GM23248 (cell line): ENCODE results near the gene MGMT. TPM values are rescaled to one million over a fixed set of nuclear protein-coding genes. Genes with fewer than 3 reads are reported as not detected.

Source experiments
- DNase-seq: peaks from one replicate; pipeline ENCODE4 v3.0.0-alpha.2; 2015
- H2AFZ ChIP-seq: fragments of 200-600 bp; sonication (generic); 2 replicates; pipeline ENCODE4 v1.6.1; 2016; ENCODE audit warnings: antibody characterized with exemption
- H3F3A ChIP-seq: fragments of 200-600 bp; sonication (generic); 2 replicates; pipeline ENCODE4 v1.6.1; 2016; ENCODE audit warnings: mild to moderate bottlenecking, antibody characterized with exemption, mixed run types; ENCODE audit not compliant: insufficient read depth
- H3K27ac ChIP-seq: fragments of 200-600 bp; sonication (generic); 2 replicates; pipeline ENCODE4 v1.5.1; 2016; ENCODE audit warnings: mild to moderate bottlenecking
- H3K27me3 ChIP-seq: fragments of 200-600 bp; sonication (generic); replicated peaks from 2 replicates; pipeline ENCODE4 v1.6.1; 2016; ENCODE audit warnings: mild to moderate bottlenecking; ENCODE audit not compliant: insufficient read depth
- H3K36me3 ChIP-seq: fragments of 200-600 bp; sonication (generic); 2 replicates; pipeline ENCODE4 v1.6.1; 2016; ENCODE audit warnings: low read depth, mild to moderate bottlenecking
- H3K4me1 ChIP-seq: fragments of 200-600 bp; sonication (generic); 2 replicates; pipeline ENCODE4 v1.6.1; 2016; ENCODE audit warnings: mild to moderate bottlenecking; ENCODE audit not compliant: insufficient read depth
- H3K4me2 ChIP-seq: fragments of 200-600 bp; sonication (generic); one replicate; pipeline ENCODE4 v1.6.1; 2016; ENCODE audit warnings: mild to moderate bottlenecking; ENCODE audit not compliant: unreplicated experiment
- H3K4me3 ChIP-seq: fragments of 200-600 bp; sonication (generic); 2 replicates; pipeline ENCODE4 v1.5.1; 2016; ENCODE audit warnings: mild to moderate bottlenecking
- H3K79me2 ChIP-seq: fragments of 200-600 bp; sonication (generic); 2 replicates; pipeline ENCODE4 v1.6.1; 2016; ENCODE audit warnings: mild to moderate bottlenecking; ENCODE audit not compliant: insufficient read depth
- H3K9ac ChIP-seq: fragments of 200-600 bp; sonication (generic); 2 replicates; pipeline ENCODE4 v1.6.1; 2016; ENCODE audit warnings: mild to moderate bottlenecking
- H3K9me2 ChIP-seq: fragments of 200-600 bp; sonication (generic); 2 replicates; pipeline ENCODE4 v1.6.1; 2016; ENCODE audit warnings: mixed run types, mild to moderate bottlenecking, moderate library complexity; ENCODE audit not compliant: insufficient read depth
- H3K9me3 ChIP-seq: fragments of 200-600 bp; sonication (generic); one replicate; pipeline ENCODE4 v1.6.1; 2017; ENCODE audit warnings: low read depth
- H4K20me1 ChIP-seq: fragments of 200-600 bp; sonication (generic); 2 replicates; pipeline ENCODE4 v1.6.0; 2016; ENCODE audit not compliant: insufficient read depth
- EZH2 ChIP-seq: fragments of 200-600 bp; sonication (generic); IDR thresholded peaks from 2 replicates; pipeline ENCODE4 v1.6.1; 2018; ENCODE audit warnings: antibody characterized with exemption, mild to moderate bottlenecking; ENCODE audit not compliant: insufficient read depth, poor library complexity, severe bottlenecking
- EZH2phosphoT487 ChIP-seq: fragments of 200-600 bp; sonication (generic); IDR thresholded peaks from 2 replicates; pipeline ENCODE4 v1.6.1; 2018; ENCODE audit warnings: antibody characterized with exemption, moderate library complexity, mild to moderate bottlenecking, low read depth; ENCODE audit not compliant: insufficient read depth
- WGBS, 2 experiments: methylation state at CpG; one replicate each; pipeline ENCODE4 v1.1.6; 2015 to 2017; ENCODE audit warnings: low lambda C conversion rate in 2 of 2, low coverage in 1 of 2; ENCODE audit errors: missing lambda C conversion rate in 2 of 2; 5-methylcytosine and 5-hydroxymethylcytosine counted together
- in situ Hi-C: fragments of 300-500 bp; cut with MboI; formaldehyde crosslinking; loops from 2 replicates; pipeline ENCODE4 v1.15.0; 2020
- polyA plus RNA-seq: library from polyadenylated mRNA; unstranded; fragments of >200 nt; fragmentation: Nextera tagmentation; extraction: Ambion mirVana; gene quantifications from 2 replicates; pipeline ENCODE4 v1.2.1, GENCODE V29; 2016
- total RNA-seq: library from RNA; depleted of rRNA; stranded (reverse); fragments of >200 nt; shearing (Covaris generic); gene quantifications from 2 replicates; pipeline ENCODE4 v1.2.3, GENCODE V29; 2014

Gene MGMT
- total and polyA plus RNA-seq, 2 experiments from 2014 or later, result 28.5 to 35.1 TPM

DNA sequence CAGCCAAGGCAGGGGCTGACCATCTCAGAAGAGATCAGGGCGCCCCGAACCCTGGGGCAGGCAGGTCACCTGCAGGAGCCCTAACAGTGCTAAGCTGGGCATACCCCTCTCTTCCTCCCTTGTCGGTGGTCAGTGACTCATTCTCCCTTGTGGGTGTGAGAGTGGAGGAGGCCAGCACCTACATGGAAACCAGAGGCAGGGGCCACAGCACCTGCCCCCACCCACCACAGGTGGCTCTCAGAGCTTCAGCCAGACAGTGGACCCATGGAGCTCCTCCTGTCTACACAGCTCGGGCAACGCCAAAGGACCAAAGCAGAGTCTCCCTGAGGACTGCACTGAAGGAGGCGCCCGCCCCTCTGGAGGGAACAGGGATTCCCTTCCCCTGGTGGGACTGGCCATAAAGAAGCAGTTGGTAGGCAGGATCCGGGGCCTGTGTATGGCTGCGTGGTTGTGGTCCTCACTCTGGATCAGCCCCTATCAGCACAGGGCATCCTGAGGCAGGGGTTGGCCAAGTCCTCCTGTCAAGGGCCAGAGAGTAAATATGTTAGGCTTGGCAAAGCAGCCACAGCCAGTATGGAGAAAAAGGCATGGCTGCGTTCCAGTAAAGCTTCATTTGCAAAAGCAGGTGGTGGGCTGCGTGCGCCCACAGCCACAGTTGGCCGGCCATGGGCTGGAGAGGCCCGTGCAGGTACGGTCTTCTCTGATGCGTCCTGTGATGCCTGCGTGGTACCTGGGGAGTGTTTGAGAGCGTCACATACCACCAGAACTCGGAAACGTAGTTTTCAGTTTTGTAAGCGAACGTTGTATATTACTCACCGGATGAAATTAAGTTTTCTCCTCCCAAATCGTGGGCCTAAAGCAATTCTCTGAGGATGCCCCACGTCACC is 298.9 kb downstream of the MGMT start:
- Histone ChIP-seq H3K9me3 (no peaks in the 10 kb centered on the region), H3K27me3 (no peaks in the 10 kb centered on the region), H3K36me3 (no peaks in the 10 kb centered on the region), H3K9ac (no peak overlapping the region), H3K4me3 (no peak overlapping the region), H2AFZ (no peak overlapping the region), H3K9me2 (no peaks in the 10 kb centered on the region), H3K27ac (no peak overlapping the region), H4K20me1 (no peaks in the 10 kb centered on the region), H3K79me2 (no peaks in the 10 kb centered on the region), H3K4me1 (no peaks in the 10 kb centered on the region), H3F3A (no peaks in the 10 kb centered on the region), H3K4me2 (no peak overlapping the region)
- no peak for DNase-seq
- TF ChIP-seq EZH2 (no peak), EZH2phosphoT487 (no peak)
- in situ Hi-C loops, result no loop called here
- 91 to 94% methylated on average over 25 of the region's 25 CpGs for WGBS, 2 experiments

GRCh38 chr10:129766611-129767550 is 299.8 kb downstream of the MGMT start:
- Histone ChIP-seq H3K9me3 (no peaks in the 10 kb centered on the region), H3K9ac (no peak overlapping the region), H3K4me1 (no peaks in the 10 kb centered on the region), H3K79me2 (no peaks in the 10 kb centered on the region), H3K9me2 (no peaks in the 10 kb centered on the region), H3K36me3 (no peaks in the 10 kb centered on the region), H3K27me3 (no peaks in the 10 kb centered on the region), H3K27ac (no peak overlapping the region), H3K4me3 (no peak overlapping the region), H3F3A (no peaks in the 10 kb centered on the region), H3K4me2 (no peak overlapping the region), H2AFZ (no peak overlapping the region), H4K20me1 (no peaks in the 10 kb centered on the region)
- in situ Hi-C loops, result no loop called here
- 86 to 87% methylated on average over 25 of the region's 25 CpGs for WGBS, 2 experiments
- no peak for TF ChIP-seq EZH2
- no peak for DNase-seq

GRCh38 chr10:129767751-129768150 is 300.7 kb downstream of the MGMT start:
- WGBS, 2 experiments, result 88 to 92% methylated on average over 10 of the region's 10 CpGs
- in situ Hi-C loops, result no loop called here
- H3K79me2 ChIP-seq, result no peaks in the 10 kb centered on the region

GRCh38 chr10:129768437-129769355 is 301.7 kb downstream of the MGMT start:
- H3K9me3 ChIP-seq, result no peaks in the 10 kb centered on the region
- no peak overlapping the region for H3K4me2 ChIP-seq
- in situ Hi-C loops, result no loop called here

More at GRCh38 chr10:129767751-129768150, 300.7 kb downstream of the MGMT start:
- no peaks in the 10 kb centered on the region for H4K20me1 ChIP-seq
- no peaks in the 10 kb centered on the region for H3K36me3 ChIP-seq
- H3K4me2 ChIP-seq, result no peak overlapping the region
- no peak overlapping the region for H3K4me3 ChIP-seq
- no peak for DNase-seq
- no peaks in the 10 kb centered on the region for H3F3A ChIP-seq
- no peak overlapping the region for H2AFZ ChIP-seq
- no peaks in the 10 kb centered on the region for H3K9me3 ChIP-seq
- no peaks in the 10 kb centered on the region for H3K27me3 ChIP-seq
- no peaks in the 10 kb centered on the region for H3K9me2 ChIP-seq
- H3K4me1 ChIP-seq, result no peaks in the 10 kb centered on the region
- no peak overlapping the region for H3K9ac ChIP-seq
- no peak overlapping the region for H3K27ac ChIP-seq
- TF ChIP-seq EZH2, result no peak
- no peak for TF ChIP-seq EZH2phosphoT487

More at GRCh38 chr10:129768437-129769355, 301.7 kb downstream of the MGMT start:
- Histone ChIP-seq H3K9me2 (no peaks in the 10 kb centered on the region), H3K36me3 (no peaks in the 10 kb centered on the region), H3K79me2 (no peaks in the 10 kb centered on the region), H3K4me1 (no peaks in the 10 kb centered on the region), H3K27me3 (no peaks in the 10 kb centered on the region), H2AFZ (no peak overlapping the region), H3K4me3 (no peak overlapping the region), H3F3A (no peaks in the 10 kb centered on the region), H3K9ac (no peak overlapping the region), H3K27ac (no peak overlapping the region), H4K20me1 (no peaks in the 10 kb centered on the region)
- 94 to 96% methylated on average over 43 to 44 of the region's 44 CpGs for whole genome bisulfite sequencing, 2 experiments
- TF ChIP-seq EZH2phosphoT487 (no peak), EZH2 (no peak)
- DNase-seq, result no peak
